Small intestine (tissue), 16 donors: ENCODE data around the gene ZNF101. TPM values are rescaled to one million over a fixed set of nuclear protein-coding genes. Genes with fewer than 3 reads are reported as not detected.

Experiments used
- DNase-seq, 2 donors: peaks; one replicate each; pipeline versions ENCODE4 v3.0.0 to v3.0.0-alpha.2; 2013
- FAIRE-seq: peaks from 2 replicates; lab custom pipeline; 2012; peaks lifted over from hg19 to GRCh38; lab: Jason Lieb, UNC
- H3K27ac ChIP-seq, 3 donors: one replicate each; pipeline ENCODE4 v1.5.1; 2013; ENCODE audit warnings: low read length in 2 of 3, mild to moderate bottlenecking in 2 of 3, control low read depth in 1 of 3, inconsistent platforms in 1 of 3, low read depth in 1 of 3, moderate library complexity in 1 of 3
- H3K27me3 ChIP-seq, 3 donors: one replicate each; pipeline ENCODE4 v1.6.1; 2013; ENCODE audit warnings: low read length in 3 of 3, inconsistent platforms in 1 of 3; ENCODE audit not compliant: control insufficient read depth in 3 of 3, insufficient read depth in 3 of 3
- H3K36me3 ChIP-seq, 3 donors: one replicate each; pipeline ENCODE4 v1.6.1; 2013; ENCODE audit warnings: low read length in 3 of 3, inconsistent platforms in 1 of 3, low read depth in 1 of 3, mild to moderate bottlenecking in 1 of 3, moderate library complexity in 1 of 3; ENCODE audit not compliant: control insufficient read depth in 3 of 3, insufficient read depth in 2 of 3
- H3K4me1 ChIP-seq, 3 donors: one replicate each; pipeline ENCODE4 v1.6.1; 2013; ENCODE audit warnings: low read length in 2 of 3, inconsistent platforms in 1 of 3, low read depth in 1 of 3, mild to moderate bottlenecking in 1 of 3, moderate library complexity in 1 of 3; ENCODE audit not compliant: control insufficient read depth in 3 of 3, insufficient read depth in 2 of 3
- H3K4me3 ChIP-seq, 3 donors: one replicate each; pipeline ENCODE4 v1.5.1; 2013; ENCODE audit warnings: low read length in 3 of 3, control low read depth in 1 of 3, inconsistent platforms in 1 of 3, low read depth in 1 of 3, mild to moderate bottlenecking in 1 of 3, moderate library complexity in 1 of 3
- H3K9me3 ChIP-seq, 2 donors: one replicate each; pipeline ENCODE4 v1.6.1; 2013; ENCODE audit warnings: low read depth in 1 of 2, low read length in 1 of 2; ENCODE audit not compliant: control insufficient read depth in 2 of 2, insufficient read depth in 1 of 2
- whole genome bisulfite sequencing, 3 donors: extraction: QIAGEN DNeasy Blood & Tissue Kit; methylation state at CpG; one replicate each; pipeline ENCODE4 v1.1.7; 2013; 5-methylcytosine and 5-hydroxymethylcytosine counted together
- long read RNA-seq, 10 donors: transcript quantifications; one replicate each; lab custom pipeline, GENCODE V29; 2026
- polyA plus RNA-seq, 4 donors: library from polyadenylated mRNA; stranded (reverse) in 3 of 4; unstranded in 1 of 4; fragments of 200-250 nt in 3 of 4; fragments of 120-200 nt in 1 of 4; gene quantifications; one replicate each; pipeline versions ENCODE4 v1.2.1 to v1.2.3, GENCODE V29; 2013
- donor health status: healthy with polysubstance abuse.
- donor health status: control.
- donor health status: control.
- donor health status: Bipolar disorder and iron deficiency.
- donor health status: healthy.

The ZNF101 gene
- polyA plus RNA-seq, result 1 to 10 TPM; 7.1 to 10.0 (median 8.7) TPM
- long read RNA-seq, donor 1, full-length matches to known transcripts, result 3 of 3 reads
- long read RNA-seq, donor 1, partial matches to known transcripts, result 0 of 3 reads
- long read RNA-seq, donor 1, other reads (novel, unspliced or antisense), result 0 of 3 reads
- long read RNA-seq, donor 2, full-length matches to known transcripts, result 1 of 1 reads
- long read RNA-seq, donor 2, partial matches to known transcripts, result 0 of 1 reads
- long read RNA-seq, donor 2, other reads (novel, unspliced or antisense), result 0 of 1 reads
- long read RNA-seq, donor 3, full-length matches to known transcripts, result 1 of 8 reads
- long read RNA-seq, donor 3, partial matches to known transcripts, result 7 of 8 reads
- long read RNA-seq, donor 3, other reads (novel, unspliced or antisense), result 0 of 8 reads
- long read RNA-seq, donor 4, result 0 reads
- long read RNA-seq, donor 5, result 0 reads
- long read RNA-seq, donor 6, full-length matches to known transcripts, result 2 of 2 reads
- long read RNA-seq, donor 6, partial matches to known transcripts, result 0 of 2 reads
- long read RNA-seq, donor 6, other reads (novel, unspliced or antisense), result 0 of 2 reads
- long read RNA-seq, donor 7, full-length matches to known transcripts, result 2 of 2 reads
- long read RNA-seq, donor 7, partial matches to known transcripts, result 0 of 2 reads
- long read RNA-seq, donor 7, other reads (novel, unspliced or antisense), result 0 of 2 reads
- long read RNA-seq, donor 8, full-length matches to known transcripts, result 1 of 1 reads
- long read RNA-seq, donor 8, partial matches to known transcripts, result 0 of 1 reads
- long read RNA-seq, donor 8, other reads (novel, unspliced or antisense), result 0 of 1 reads
- long read RNA-seq, donor 9, result 0 reads
- long read RNA-seq, donor 10, result 0 reads

DNA sequence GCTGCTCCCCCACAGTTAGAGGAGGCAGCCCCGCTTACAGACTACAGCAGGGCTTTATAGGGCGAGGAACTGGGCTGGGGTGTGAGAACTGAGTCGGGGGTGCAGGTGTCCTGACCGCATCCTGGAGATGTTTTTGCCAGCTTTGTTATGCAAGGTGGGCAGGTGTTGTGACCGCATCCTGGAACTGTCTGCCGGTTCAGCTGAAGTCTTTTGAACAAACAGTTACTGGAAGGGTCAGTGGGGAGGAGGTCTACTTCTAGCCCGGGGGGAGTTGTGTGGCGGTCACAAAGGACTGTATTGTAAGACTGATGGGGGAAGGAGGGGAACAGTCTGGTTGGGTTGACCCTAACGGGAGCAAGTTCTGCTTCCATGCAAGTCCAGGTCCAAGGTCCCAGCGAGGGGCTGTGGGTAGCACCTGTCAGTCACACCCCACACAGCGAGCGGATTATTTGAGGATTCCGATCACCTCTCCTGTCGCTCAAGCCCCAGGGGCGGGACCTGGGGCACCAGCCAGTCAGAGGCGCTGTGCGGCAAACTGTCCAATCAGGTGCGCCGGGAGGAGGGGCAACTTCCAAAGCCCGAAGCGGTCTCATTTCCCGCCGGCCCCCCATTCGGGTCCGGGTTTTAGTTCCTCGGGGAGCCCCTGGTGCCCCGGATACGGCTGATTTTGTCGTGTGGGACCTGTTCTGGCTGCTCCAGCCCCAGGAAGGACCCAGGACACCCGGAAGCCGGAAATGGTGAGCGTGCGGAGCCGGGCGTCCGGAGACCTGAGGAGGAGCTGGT lies at the start of gene ZNF101:
Gene ZNF101, plus strand, starts transcription at position 610 of the 783 bp plus-strand sequence. Its CDS starts 125 bp downstream, at position 735.
- H3K27ac ChIP-seq, result peak within 1 kb of the TSS; percentile 85 to 96 (median 85)
- H3K27me3 ChIP-seq, result no peaks in the 10 kb centered on the region
- peaks cover 0 to 2% of the 10 kb centered on the region in 2 donors for H3K9me3 ChIP-seq
- H3K4me1 ChIP-seq, result peaks cover 0 to 5% (median 2%) of the 10 kb centered on the region in 3 donors
- DNase-seq, result peak; percentile 95 to 96
- no peak for FAIRE-seq
- 4 to 11% (median 9%) methylated on average over 34 to 36 of the region's 36 CpGs for WGBS, 3 donors
- H3K4me3 ChIP-seq, result peak within 1 kb of the TSS; percentile 67 to 98 (median 98)
- peaks cover 0 to 6% (median 3%) of the 10 kb centered on the region in 3 donors for H3K36me3 ChIP-seq

DNA sequence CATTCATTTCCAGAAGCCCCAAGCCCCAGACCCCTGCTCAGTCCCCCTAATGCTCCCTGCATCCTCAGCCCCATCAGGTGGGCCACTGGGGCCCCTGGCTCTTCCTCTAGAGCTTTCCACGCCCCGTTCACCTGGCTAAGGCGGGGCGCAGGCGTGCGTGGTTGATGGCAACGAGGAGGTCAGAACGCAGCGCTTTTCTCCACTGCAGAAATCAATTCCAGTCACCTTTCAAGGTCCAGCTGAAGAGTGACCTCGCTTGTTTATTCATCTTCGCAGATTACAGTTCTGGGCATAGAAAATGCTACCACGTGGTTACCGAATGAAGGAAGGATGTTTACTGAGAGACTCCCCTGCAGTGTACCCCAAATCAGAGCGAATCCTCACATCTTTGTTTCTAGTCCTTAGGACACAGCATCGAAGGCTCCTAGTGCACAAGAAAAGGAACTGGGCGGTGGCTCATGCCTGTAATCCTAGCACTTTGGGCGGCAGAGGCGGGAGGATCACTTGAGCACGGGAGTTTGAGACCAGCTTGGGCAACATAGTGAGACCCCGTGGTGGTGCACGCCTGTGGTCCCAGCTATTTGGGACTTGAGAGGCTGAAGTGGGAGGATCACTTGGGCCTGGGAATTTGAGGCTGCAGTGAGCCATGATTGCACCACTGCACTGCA lies 49.3 kb upstream of the ZNF101 start:
- peaks cover 0 to 13% (median 0%) of the 10 kb centered on the region in 3 donors for H3K27me3 ChIP-seq
- peaks cover 0 to 11% (median 2%) of the 10 kb centered on the region in 3 donors for H3K4me1 ChIP-seq
- DNase-seq (no peak), FAIRE-seq (no peak)
- peak overlapping the region in 2 of 3 donors; percentile 16 to 25 for H3K4me3 ChIP-seq
- H3K36me3 ChIP-seq, result peaks cover 0 to 4% (median 0%) of the 10 kb centered on the region in 3 donors
- H3K27ac ChIP-seq, result no peak overlapping the region
- no peaks in the 10 kb centered on the region for H3K9me3 ChIP-seq
- 37 to 50% (median 47%) methylated on average over 21 of the region's 21 CpGs for WGBS, 3 donors

DNA sequence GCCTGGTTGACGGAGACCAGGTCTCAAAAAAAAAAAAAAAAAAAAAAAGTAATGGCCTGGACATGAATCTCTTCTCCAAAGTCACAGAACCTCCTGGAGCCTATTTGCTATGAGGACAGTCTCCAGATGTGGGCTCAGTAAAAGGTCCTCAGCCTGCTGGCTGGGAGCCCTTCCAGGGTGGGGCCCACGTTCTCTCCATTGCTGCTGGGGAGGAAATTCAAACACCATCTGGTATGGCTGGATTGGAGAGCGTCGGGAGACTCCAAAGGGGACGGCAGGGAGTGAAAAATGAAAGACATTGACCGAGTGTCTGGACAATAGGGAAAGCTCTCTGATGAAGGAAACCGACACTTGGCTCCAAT lies 48.8 kb upstream of the ZNF101 start:
- H3K36me3 ChIP-seq, result peaks cover 0 to 7% (median 0%) of the 10 kb centered on the region in 3 donors
- no peaks in the 10 kb centered on the region for H3K9me3 ChIP-seq
- peaks cover 0 to 11% (median 2%) of the 10 kb centered on the region in 3 donors for H3K4me1 ChIP-seq
- no peak for FAIRE-seq
- no peak for DNase-seq
- no peak overlapping the region for H3K27ac ChIP-seq
- peaks cover 0 to 13% (median 0%) of the 10 kb centered on the region in 3 donors for H3K27me3 ChIP-seq
- WGBS, 3 donors, result 65 to 68% (median 67%) methylated on average over 7 of the region's 7 CpGs
- H3K4me3 ChIP-seq, result no peak overlapping the region

DNA sequence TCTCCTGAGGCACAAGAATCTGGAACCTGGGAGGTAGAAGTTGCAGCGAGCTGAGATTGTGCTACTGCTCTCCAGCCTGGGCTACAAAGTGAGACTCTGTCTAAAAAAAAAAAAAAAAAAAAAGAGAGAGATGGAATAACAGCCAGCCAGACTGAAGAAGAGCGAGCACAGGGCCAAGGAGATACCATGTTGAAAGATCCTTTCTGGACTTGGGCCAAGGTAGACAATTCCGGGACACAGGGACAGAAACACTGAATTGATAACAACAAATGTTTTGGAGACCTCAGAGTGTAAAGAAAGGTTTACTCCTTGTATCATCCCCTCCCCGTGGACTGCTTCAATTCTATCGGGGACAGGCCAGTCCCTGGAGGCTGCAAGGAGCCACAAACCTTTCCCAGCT lies 45.3 kb upstream of the ZNF101 start:
- no peak overlapping the region for H3K27ac ChIP-seq
- H3K9me3 ChIP-seq, result no peaks in the 10 kb centered on the region
- WGBS, 3 donors, result 84 to 90% (median 89%) methylated on average over 5 of the region's 5 CpGs
- H3K4me3 ChIP-seq, result no peak overlapping the region
- peaks cover 0 to 7% (median 0%) of the 10 kb centered on the region in 3 donors for H3K36me3 ChIP-seq
- H3K27me3 ChIP-seq, result no peaks in the 10 kb centered on the region
- no peak for DNase-seq
- FAIRE-seq, result no peak
- H3K4me1 ChIP-seq, result peaks cover 0 to 6% (median 0%) of the 10 kb centered on the region in 3 donors

DNA sequence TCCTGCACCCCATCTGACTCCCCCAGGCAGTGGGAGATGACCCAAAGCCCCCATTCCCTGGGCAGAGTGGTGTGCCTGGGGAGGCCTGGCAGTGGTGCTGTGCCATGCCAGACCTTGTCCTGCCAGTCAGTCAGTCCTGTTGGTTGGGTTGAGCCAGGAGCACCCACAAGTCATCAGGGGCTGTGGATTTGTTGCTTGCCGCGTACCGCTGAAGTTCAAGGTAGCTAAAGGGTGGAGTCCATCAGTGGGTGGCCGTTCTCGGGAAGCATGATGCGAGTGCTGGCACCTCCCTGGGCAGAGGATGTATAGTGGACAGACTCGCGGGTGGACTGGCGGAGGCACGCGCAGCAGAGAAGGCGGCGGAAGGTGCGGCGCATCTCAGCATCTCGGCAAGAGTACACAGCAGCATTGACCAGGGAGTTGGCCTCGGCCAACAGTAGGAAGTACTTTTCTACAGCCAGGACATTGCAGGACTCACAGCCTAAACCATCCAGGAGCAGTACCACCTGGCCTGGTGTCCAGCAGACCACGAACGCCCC lies 44.5 kb upstream of the ZNF101 start:
- peaks cover 0 to 1% (median 0%) of the 10 kb centered on the region in 3 donors for H3K4me1 ChIP-seq
- no peak for DNase-seq
- peaks cover 0 to 7% (median 0%) of the 10 kb centered on the region in 3 donors for H3K36me3 ChIP-seq
- FAIRE-seq, result no peak
- H3K9me3 ChIP-seq, result no peaks in the 10 kb centered on the region
- no peak overlapping the region for H3K27ac ChIP-seq
- H3K4me3 ChIP-seq, result no peak overlapping the region
- no peaks in the 10 kb centered on the region for H3K27me3 ChIP-seq
- WGBS, 3 donors, result 94 to 96% (median 95%) methylated on average over 19 of the region's 19 CpGs

DNA sequence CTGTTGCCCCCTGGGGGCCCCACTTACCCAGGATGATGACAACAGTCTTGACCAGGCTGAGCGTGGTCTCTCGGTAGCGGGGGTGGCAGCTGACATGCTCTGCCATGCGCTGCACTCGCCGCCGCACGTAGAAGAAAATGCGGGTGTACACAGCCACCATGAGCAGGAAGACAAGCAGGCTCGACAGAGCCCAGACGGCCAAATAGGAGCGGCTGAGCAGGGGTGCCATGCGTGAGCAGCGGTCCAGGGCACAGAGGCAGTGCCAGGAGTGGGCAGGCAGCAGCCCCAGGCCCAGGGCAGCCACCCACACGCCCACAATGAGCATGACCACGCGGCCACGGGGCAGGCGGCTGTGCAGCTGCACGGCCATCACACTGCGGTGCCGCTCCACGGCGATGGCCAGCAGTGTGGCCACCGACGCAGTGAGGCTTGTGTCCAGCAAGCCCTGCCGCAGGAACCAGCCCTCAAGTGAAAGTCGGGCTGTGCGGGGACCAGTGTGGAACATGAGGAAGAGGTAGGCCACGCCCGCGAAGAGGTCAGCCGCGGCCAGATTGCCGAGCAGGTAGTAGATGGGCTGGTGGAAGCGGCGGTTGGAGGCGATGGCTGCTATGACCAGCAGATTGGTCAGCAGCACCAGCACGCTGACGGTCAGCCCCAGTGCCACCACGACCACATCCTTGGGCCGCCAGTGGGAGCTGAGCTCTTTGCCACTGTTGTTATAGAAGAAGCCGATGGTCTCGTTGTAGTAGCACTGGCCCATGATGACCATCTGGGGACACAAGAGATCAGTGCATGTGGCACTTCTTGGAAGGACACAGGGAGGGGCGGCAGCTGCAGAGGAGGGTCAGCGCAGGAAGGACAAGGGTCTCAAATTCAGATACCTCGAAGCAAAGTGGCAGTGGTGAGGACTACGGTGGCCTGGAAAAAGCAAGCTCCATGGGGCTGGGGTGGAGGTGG lies 41.8 kb upstream of the ZNF101 start:
- peaks cover 0 to 7% (median 0%) of the 10 kb centered on the region in 3 donors for H3K36me3 ChIP-seq
- no peaks in the 10 kb centered on the region for H3K4me1 ChIP-seq
- no peaks in the 10 kb centered on the region for H3K9me3 ChIP-seq
- peak overlapping the region in 2 of 3 donors; percentile 50 to 66 for H3K4me3 ChIP-seq
- DNase-seq (no peak), FAIRE-seq (no peak)
- no peaks in the 10 kb centered on the region for H3K27me3 ChIP-seq
- 92 to 95% (median 93%) methylated on average over 47 to 48 of the region's 48 CpGs for WGBS, 3 donors
- H3K27ac ChIP-seq, result no peak overlapping the region
